ENCODE data around the gene CAPZB.

DNA sequence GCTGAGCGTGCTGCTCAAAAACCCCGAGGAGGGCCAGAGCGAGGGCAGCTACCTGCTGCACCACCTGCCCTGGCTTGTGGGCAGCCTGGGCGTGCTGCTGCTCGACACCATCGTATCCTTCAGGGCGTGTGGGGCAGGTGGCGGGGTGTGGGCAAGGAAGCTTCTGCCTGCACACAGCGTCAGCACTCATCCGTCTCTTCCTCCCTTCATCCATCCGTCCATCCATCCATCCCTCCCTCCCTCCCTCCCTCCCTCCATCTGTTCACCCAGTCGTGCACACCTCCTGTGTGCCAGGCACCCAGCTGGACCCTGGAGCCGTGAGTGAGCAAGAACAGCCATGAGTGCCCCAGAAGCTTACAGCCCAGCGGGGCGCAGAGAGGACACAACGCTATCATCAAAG, 158.0 kb downstream of the CAPZB start:
- TF ChIP-seq, protein P1, sequence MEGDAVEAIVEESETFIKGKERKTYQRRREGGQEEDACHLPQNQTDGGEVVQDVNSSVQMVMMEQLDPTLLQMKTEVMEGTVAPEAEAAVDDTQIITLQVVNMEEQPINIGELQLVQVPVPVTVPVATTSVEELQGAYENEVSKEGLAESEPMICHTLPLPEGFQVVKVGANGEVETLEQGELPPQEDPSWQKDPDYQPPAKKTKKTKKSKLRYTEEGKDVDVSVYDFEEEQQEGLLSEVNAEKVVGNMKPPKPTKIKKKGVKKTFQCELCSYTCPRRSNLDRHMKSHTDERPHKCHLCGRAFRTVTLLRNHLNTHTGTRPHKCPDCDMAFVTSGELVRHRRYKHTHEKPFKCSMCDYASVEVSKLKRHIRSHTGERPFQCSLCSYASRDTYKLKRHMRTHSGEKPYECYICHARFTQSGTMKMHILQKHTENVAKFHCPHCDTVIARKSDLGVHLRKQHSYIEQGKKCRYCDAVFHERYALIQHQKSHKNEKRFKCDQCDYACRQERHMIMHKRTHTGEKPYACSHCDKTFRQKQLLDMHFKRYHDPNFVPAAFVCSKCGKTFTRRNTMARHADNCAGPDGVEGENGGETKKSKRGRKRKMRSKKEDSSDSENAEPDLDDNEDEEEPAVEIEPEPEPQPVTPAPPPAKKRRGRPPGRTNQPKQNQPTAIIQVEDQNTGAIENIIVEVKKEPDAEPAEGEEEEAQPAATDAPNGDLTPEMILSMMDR (IDR thresholded peaks at IDR 0.05), result no peak
- TF ChIP-seq POLR2A (IDR thresholded peaks at IDR 0.05), result no peak
